ENCODE results near the gene GPR26.

Gene GPR26

DNA sequence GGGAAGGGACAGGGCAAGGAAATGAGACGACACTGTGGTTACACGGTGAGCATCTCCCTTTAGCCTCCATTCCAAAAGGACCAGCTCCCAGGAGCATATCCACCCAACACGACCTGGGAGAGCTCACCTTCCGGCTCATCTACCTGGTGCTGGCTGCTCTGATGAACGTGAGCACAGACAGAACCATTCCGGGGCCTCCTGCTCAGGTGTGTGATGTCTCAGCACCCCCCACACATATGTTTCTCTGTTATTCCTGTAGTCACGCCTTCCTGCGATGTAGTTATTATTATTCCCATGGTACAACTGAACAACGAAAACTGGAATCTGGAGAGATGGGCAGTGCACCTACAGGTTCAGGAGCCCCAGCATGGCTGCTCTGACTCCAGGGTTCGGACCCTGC is 20.5 kb upstream of the GPR26 start:
- no peak for DNase-seq (ENCODE audit: low spot score)

DNA sequence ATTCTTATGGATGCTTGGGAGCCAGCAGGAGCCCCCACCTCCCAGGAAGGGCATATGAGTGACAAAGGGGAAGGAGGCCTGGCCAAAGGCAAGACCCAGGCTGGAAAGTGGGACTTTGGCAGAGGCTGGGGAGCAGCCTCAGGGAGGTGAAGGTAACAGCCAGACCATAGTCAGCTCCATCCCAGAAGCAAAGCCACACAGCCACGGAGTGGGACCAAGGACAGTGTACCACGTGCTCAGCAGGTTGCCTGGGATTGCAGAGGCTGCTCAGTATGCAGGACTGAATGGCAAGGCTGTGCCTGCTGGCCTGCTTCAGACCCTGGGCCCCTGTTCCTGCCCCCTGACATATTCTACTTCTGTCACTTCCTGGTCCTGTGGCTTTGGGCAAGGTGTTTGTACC is 17.6 kb upstream of the GPR26 start:
- no peak for DNase-seq (ENCODE audit: low spot score)

- no peak for DNase-seq (ENCODE audit: low spot score)
These were observed 16.5 kb upstream of the GPR26 start for GRCh38 chr10:123649676-123650075.

DNA sequence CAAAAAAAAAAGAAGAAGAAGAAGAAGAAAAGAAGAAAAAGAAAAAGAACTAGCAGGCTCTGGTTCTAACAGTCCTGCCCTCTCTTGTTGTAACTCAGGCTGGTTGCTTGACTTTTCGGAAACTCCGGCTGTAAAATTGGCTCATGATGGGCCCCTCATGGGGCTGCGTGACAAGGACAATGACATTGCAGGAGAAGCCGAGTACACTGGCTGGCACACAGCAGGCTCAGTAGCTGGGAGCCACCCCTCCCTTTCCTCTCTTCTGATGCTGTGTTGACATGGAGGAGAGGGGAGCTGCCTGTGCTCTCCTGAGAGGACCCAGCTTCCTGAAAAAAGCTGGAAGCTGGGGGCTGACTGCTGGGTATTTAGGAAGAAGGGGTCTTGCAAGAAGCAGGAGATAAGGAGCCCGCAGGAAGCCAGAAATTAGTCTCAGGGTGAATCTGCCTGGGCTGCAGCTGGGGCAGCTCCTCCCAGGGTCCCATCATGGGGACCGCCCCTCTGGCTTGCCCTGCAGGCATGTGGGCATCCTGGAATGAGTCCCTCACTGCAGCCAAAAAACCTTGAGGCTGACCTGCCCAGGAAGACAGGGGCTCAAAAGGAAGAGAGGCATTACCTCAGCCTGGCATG is 14.6 kb upstream of the GPR26 start:
- no peak for DNase-seq (ENCODE audit: low spot score)

- DNase-seq (ENCODE audit: low spot score), result no peak
These were observed 10.4 kb upstream of the GPR26 start for GRCh38 chr10:123655751-123656150.

- DNase-seq (ENCODE audit: low spot score), result no peak
These were observed 2.6 kb upstream of the GPR26 start for GRCh38 chr10:123663522-123663921.

DNA sequence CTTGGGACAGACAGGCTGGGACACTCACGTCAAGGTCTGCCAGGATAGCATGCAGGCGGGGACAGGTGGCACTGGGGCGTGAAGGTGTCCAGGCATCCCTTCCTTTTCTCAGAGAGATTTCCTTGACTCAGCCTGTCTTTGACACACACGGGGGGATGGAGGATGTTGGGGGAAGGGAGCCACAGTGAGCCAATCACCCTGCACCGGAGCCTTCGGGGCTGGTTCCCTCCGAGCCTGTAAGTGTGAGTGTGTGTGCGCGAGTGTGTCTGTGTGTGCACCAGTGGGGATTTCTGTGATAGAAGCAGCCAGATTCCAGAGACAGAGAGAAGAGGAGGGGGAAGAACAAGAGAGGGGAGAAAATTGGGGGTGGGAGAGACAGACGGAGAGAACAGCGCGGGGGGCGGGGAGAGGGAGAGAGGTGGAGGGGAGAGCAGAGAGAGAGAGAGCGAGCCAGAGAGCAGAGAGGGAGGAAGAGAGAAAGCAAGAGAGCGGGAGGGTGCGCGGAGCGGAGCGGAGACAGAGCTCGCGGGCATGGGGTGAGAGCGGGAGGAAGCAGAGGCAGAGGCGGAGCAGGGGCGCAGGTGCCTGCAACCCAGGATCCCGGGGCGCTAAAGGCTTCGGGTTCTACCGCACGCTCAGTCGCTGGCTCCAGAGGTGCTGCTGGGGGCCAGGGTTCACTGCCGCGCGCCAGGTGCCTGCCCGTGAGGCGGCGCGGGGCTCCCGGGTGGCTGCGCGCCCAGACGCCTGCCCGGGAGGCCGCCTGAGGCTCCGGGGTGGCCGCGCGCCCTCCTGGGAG is 466 bp upstream of the GPR26 start:
- DNase-seq (ENCODE audit: low spot score), result no peak

GRCh38 chr10:123669886-123670285 is 3.7 kb downstream of the GPR26 start:
- DNase-seq (ENCODE audit: low spot score), result no peak

- no peak for DNase-seq (ENCODE audit: low spot score)
These were observed 7.0 kb downstream of the GPR26 start for GRCh38 chr10:123673198-123673597.

GRCh38 chr10:123674741-123675140 is 8.6 kb downstream of the GPR26 start:
- DNase-seq (ENCODE audit: low spot score), result no peak

- DNase-seq (ENCODE audit: low spot score), result no peak
These were observed 9.7 kb downstream of the GPR26 start for GRCh38 chr10:123675811-123676210.

DNA sequence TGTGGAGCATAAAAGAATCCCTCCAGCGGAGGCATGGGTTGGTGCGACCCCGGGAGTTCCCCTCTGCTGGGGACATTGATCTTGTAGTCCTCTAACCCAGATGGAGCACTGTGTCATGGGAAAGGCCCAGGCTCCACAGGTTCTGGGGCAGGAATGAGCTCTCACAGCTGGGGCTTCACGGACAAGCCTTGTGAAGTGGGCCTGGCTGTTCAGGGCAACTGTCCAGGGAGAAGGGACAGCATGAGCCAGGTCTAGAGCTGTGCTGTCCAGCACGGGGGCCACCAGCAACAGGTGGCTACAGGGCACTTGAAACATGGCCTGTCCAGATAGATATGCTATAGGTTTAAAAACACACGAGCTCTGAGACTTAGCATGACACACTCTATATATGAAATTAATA is 11.4 kb downstream of the GPR26 start:
- DNase-seq (ENCODE audit: low spot score), result no peak

- no peak for DNase-seq (ENCODE audit: low spot score)
These were observed 12.2 kb downstream of the GPR26 start for GRCh38 chr10:123678376-123678775.

- DNase-seq (ENCODE audit: low spot score), result no peak
These were observed 15.1 kb downstream of the GPR26 start for GRCh38 chr10:123681285-123681684.

DNA sequence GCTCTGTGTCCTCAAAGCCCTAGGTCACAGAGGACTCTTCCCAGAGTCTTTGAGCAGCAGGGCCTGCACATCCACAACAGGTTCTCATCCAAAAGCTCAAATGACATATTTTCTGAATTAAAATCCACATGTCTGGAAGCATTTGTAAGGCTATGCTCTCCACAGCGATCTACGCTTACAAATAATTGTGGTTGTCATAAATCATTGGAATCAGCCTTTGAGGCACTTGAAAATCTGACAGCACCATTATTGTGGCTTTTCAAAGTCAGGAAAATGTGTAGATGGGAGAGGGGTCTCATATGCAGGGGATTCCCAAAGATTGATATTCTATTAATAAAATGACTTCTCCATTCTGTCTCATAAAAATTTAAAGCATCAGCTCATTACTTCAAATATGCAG is 16.3 kb downstream of the GPR26 start:
- DNase-seq (ENCODE audit: low spot score), result no peak

DNA sequence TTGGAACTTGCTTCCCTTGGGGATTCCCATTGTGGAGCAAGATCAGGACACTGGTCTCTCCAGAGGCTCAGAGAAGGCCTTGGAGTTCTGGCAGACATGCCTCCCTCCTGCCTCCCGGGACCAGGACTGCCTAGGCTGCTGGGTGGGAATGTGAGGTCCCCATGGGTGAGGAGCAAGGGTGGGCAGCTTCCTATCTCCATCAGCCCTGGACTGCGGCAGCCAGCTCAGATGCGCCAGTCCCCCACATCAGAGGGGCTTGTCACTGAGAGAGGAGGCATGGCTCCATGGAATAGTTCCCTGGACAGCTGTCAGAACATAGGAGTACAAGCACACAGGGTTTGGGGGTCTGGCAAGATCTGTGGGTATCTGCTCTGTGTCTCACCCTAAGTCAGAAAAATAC is 17.3 kb downstream of the GPR26 start:
- DNase-seq (ENCODE audit: low spot score), result no peak

DNA sequence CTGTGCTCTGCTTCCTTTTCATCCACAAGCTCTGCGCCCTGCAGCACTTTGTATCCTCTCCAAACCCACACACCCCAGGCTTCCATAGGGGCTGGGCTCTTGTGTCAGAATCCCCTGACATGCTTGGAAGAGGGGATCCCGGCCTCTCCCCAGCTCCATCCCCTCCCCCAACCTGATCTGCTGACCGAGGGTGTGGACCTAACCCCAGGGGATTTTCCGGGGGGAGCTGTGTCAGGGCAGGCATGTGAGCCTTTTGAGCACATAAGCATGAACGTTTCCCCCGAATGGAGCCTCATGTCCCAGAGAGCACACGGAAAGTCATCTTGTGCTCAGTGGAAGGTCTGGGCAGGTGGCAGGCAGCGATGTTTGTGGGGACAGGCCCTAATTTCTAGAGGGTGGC is 17.7 kb downstream of the GPR26 start:
- no peak for DNase-seq (ENCODE audit: low spot score)

- DNase-seq (ENCODE audit: low spot score), result no peak
These were observed 19.1 kb downstream of the GPR26 start for GRCh38 chr10:123685260-123685659.

- no peak for DNase-seq (ENCODE audit: low spot score)
These were observed 21.6 kb downstream of the GPR26 start for GRCh38 chr10:123687758-123688157.

DNA sequence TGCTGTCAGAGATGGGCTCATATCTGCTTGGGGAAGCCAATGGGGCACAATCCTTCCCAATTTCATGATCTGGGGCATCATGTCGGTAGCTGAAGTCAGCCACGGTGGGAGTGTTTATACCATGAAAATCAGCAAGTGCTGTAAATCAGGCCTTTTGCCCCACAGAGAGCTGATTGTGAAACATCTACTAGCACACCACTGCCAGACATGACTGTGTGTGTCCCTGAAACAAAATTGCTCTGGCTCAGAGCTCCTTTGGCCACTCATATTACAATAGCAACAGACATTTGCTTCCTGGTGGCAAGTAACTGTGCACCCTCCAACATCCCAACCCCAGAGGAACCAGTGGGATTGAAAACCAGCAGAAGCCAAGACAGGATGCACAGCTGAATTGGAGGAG is 23.7 kb downstream of the GPR26 start:
- no peak for DNase-seq (ENCODE audit: low spot score)

GRCh38 chr10:123703195-123703790 is 37.1 kb downstream of the GPR26 start:
- DNase-seq (ENCODE audit: low spot score), result no peak

DNA sequence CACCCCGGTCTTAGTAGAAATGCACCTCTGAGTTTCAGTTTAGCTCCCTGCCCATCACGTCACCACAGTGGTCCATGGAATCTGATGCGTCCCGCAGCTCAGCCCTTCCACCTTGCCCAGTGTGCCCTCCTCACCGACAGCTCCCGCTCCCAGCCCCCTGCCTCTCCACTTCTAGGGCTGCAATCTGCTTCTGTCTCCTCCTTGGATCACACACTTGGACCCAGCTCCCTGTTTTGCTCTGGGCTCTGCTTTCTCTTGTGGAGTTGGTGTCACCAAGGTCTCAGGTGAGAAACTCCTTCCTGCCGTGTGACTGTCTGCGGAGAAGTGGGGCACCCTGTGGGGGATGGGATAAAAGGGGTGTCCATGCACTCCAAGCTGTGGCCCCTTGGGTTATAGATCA is 37.9 kb downstream of the GPR26 start:
- no peak for DNase-seq (ENCODE audit: low spot score)

DNA sequence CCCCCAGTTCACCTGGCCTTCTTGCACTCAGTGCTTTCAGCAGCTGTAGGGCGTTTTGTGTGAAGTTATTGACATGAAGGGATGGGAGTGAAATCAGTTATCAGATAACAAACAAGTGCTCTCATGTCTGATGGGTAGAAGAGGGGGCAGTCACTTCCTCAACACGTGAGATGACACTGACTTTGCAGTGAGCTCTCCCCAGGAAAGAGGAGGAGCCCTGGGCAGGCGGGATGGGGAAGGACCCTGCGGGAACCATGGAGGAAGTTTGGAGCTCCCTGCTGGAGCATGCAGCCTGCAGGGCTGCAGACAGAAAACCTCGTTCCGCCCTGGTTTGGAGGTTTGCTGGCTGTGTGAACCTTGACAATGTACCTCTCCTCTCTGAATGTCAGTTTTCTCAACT is 38.7 kb downstream of the GPR26 start:
- DNase-seq (ENCODE audit: low spot score), result no peak

GRCh38 chr10:123706236-123706635 is 40.1 kb downstream of the GPR26 start:
- no peak for DNase-seq (ENCODE audit: low spot score)
